ENCODE results near the gene TAPT1. TPM values are rescaled to one million over a fixed set of nuclear protein-coding genes. Genes with fewer than 3 reads are reported as not detected.
A peak's percentile ranks its signal among the peaks of the same experiment; 100 is the strongest.
"Not testable (repeated sequence)": the region's sequence is repeated elsewhere in the genome, so short reads cannot be mapped to it uniquely, and the experiment has no call there.

Gene TAPT1
- total RNA-seq, 1 experiment from 2014 or later = 23.7 TPM

DNA sequence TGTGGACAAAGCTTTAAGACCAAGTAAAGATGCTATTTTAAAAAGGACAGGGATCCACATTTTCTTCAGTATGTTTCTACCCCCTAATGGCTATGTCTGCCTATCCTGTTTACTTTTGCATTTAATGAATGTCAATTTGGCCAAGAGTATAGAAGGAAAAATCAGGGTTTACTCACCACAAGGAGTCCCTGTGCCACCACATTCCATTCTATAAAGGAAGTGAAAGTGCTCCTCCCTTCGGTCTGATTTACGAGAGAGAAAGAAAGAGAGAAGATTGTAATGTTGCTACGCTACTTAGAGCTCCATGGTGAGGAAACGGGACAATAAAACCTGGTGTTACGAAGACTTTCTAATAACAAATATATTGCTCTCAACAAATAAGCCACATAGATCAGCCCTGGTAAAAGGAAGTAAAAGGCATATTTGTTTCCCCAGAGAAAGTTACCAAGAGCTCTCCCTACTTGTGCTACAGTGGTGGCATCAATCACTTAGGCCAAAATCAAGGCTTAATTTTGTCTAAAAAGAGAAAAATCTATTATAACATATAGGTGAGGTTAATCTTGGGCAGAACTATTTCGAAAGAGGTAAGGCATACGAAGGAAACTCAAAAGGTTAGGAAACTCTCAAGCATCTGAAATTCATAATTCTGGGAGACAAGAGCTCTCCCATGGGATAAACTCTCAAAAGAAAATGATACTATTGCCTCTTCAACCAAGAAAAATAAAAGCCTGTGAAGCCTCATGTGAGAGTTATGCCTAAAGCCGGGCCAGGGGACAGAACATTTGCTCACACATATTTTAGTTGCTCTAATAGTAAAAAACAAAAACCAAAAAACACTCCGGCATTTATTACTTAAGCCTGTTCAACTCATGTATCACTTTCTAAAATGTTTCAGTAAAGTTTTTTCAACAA lies 29.5 kb downstream of the TAPT1 start:
- POLR2A ChIA-PET = interaction anchor here (1.0 kb wide), 1 partner anchor 113 kb away, joined by 3 read pairs; the partner anchor contains the start of gene PROM1

GRCh38 chr4:16195209-16195608 lies 31.1 kb downstream of the TAPT1 start:
- Mint-ChIP-seq H3K27me3 (ENCODE audit: insufficient read depth, unreplicated experiment) (no peaks in the 10 kb centered on the region), H3K4me1 (ENCODE audit: low read depth, unreplicated experiment) (peaks cover 14% of the 10 kb centered on the region), H3K4me3 (ENCODE audit: unreplicated experiment) (no peak overlapping the region), H3K36me3 (ENCODE audit: insufficient read depth, unreplicated experiment) (peaks cover 8% of the 10 kb centered on the region), H3K27ac (ENCODE audit: unreplicated experiment) (no peak overlapping the region), H3K9me3 (ENCODE audit: unreplicated experiment) (no peaks in the 10 kb centered on the region)
- ChIA-PET CTCF (no interaction called here), POLR2A (no interaction called here)
- Histone ChIP-seq H3K36me3 (ENCODE audit: control insufficient read depth, insufficient read depth, low read length) (no peaks in the 10 kb centered on the region), H3K4me3 (ENCODE audit: low read depth, low read length) (no peak overlapping the region), H3K9me3 (no peaks in the 10 kb centered on the region), H3K27me3 (replicated peaks; ENCODE audit: control insufficient read depth, insufficient read depth, low read length) (no peaks in the 10 kb centered on the region), H3K4me1 (no peaks in the 10 kb centered on the region; the same call in 1 of the 2 replicates)
- no peak for DNase-seq
- no TSS peak for BruUV-seq (replicated peaks)
- intact Hi-C loops (cut with micrococcal nuclease; ENCODE audit: unreplicated experiment) = loop anchor here (5.0 kb wide), 1 partner anchor 68 kb away; no protein-coding TSS in a partner anchor
- TF ChIP-seq, protein P1, sequence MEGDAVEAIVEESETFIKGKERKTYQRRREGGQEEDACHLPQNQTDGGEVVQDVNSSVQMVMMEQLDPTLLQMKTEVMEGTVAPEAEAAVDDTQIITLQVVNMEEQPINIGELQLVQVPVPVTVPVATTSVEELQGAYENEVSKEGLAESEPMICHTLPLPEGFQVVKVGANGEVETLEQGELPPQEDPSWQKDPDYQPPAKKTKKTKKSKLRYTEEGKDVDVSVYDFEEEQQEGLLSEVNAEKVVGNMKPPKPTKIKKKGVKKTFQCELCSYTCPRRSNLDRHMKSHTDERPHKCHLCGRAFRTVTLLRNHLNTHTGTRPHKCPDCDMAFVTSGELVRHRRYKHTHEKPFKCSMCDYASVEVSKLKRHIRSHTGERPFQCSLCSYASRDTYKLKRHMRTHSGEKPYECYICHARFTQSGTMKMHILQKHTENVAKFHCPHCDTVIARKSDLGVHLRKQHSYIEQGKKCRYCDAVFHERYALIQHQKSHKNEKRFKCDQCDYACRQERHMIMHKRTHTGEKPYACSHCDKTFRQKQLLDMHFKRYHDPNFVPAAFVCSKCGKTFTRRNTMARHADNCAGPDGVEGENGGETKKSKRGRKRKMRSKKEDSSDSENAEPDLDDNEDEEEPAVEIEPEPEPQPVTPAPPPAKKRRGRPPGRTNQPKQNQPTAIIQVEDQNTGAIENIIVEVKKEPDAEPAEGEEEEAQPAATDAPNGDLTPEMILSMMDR (IDR thresholded peaks at IDR 0.05; ENCODE audit: insufficient read depth in 1 of 2, low read depth in 1 of 2, low read length in 1 of 2, severe bottlenecking in 1 of 2, unreplicated experiment in 1 of 2) = no peak

More for the DNA sequence above, 29.5 kb downstream of the TAPT1 start:
- Mint-ChIP-seq H3K27ac (ENCODE audit: unreplicated experiment) (peak overlapping the region; percentile 83), H3K27me3 (ENCODE audit: insufficient read depth, unreplicated experiment) (no peaks in the 10 kb centered on the region), H3K9me3 (ENCODE audit: unreplicated experiment) (no peaks in the 10 kb centered on the region), H3K36me3 (ENCODE audit: insufficient read depth, unreplicated experiment) (peaks cover 5% of the 10 kb centered on the region), H3K4me1 (ENCODE audit: low read depth, unreplicated experiment) (peaks cover 14% of the 10 kb centered on the region), H3K4me3 (ENCODE audit: unreplicated experiment) (peak overlapping the region; percentile 52)
- Histone ChIP-seq H3K36me3 (ENCODE audit: control insufficient read depth, insufficient read depth, low read length) (no peaks in the 10 kb centered on the region), H3K4me3 (ENCODE audit: low read depth, low read length) (no peak overlapping the region), H3K4me1 (no peaks in the 10 kb centered on the region; the same call in 1 of the 2 replicates), H3K27me3 (replicated peaks; ENCODE audit: control insufficient read depth, insufficient read depth, low read length) (no peaks in the 10 kb centered on the region), H3K9me3 (no peaks in the 10 kb centered on the region)
- CTCF ChIA-PET = interaction anchor here (0.7 to 1.8 kb wide), 10 partner anchors 9 to 232 kb away, joined by 3 to 20 read pairs (median 4); partner anchors contain the start of gene PROM1
- intact Hi-C loops (cut with micrococcal nuclease; ENCODE audit: unreplicated experiment) = loop anchor here (1.0 to 5.0 kb wide), 3 partner anchors 68 to 170 kb away; no protein-coding TSS in a partner anchor
- DNase-seq = peak in 1 of 2 experiments; percentile 67
- BruUV-seq (replicated peaks) = no TSS peak
- TF ChIP-seq, protein P1 (IDR thresholded peaks at IDR 0.05; ENCODE audit: insufficient read depth in 1 of 2, low read depth in 1 of 2, low read length in 1 of 2, severe bottlenecking in 1 of 2, unreplicated experiment in 1 of 2) = peak in 1 of 2 experiments; percentile 41

DNA sequence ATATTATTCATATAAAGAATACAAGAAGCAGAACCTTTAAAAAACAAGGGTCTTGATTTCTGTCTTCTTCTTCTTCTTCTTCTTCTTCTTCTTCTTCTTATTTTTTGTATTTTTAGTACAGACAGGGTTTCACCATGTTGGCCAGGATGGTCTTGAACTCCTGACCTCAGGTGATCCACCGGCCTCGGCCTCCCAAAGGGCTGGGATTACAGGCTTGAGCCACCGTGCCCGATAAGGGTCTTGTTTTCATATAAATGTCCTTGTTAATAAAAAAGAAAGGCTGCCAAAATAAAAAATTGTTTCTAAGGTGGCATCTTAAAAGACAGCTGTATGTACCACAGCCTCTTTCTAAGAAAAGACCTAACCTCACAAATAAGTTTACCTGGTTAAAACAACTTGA lies 31.5 kb downstream of the TAPT1 start:
- Mint-ChIP-seq H3K4me1 (ENCODE audit: low read depth, unreplicated experiment) (peaks cover 14% of the 10 kb centered on the region), H3K36me3 (ENCODE audit: insufficient read depth, unreplicated experiment) (peaks cover 12% of the 10 kb centered on the region)
- H3K4me3 Mint-ChIP-seq (ENCODE audit: unreplicated experiment); H3K9me3 Mint-ChIP-seq (ENCODE audit: unreplicated experiment); H3K36me3 ChIP-seq (ENCODE audit: control insufficient read depth, insufficient read depth, low read length); POLR2A ChIA-PET; H3K4me1 ChIP-seq; H3K9me3 ChIP-seq; CTCF ChIA-PET; BruUV-seq (replicated peaks); DNase-seq; H3K27me3 Mint-ChIP-seq (ENCODE audit: insufficient read depth, unreplicated experiment); H3K4me3 ChIP-seq (ENCODE audit: low read depth, low read length); H3K27ac Mint-ChIP-seq (ENCODE audit: unreplicated experiment); H3K27me3 ChIP-seq (replicated peaks; ENCODE audit: control insufficient read depth, insufficient read depth, low read length): not testable (repeated sequence)
- intact Hi-C loops (cut with micrococcal nuclease; ENCODE audit: unreplicated experiment) = loop anchor here (5.0 kb wide), 1 partner anchor 67 kb away; no protein-coding TSS in a partner anchor
